Psoas muscle (tissue), 8 donors: ENCODE data around the gene GMNC. TPM values are rescaled to one million over a fixed set of nuclear protein-coding genes. Genes with fewer than 3 reads are reported as not detected.

Experiments used
- ATAC-seq, 4 donors: fragments of 200-7000 bp; cut with Tn5 transposase; one replicate each; pipeline ENCODE4 v1.9.1; 2020; ENCODE audit warnings: moderate library complexity in 3 of 4, mild to moderate bottlenecking in 2 of 4
- DNase-seq, 2 donors: peaks; one replicate each; pipeline ENCODE4 v3.0.0-alpha.2; 2020
- H3K27ac ChIP-seq: fragments of 200-600 bp; one replicate; pipeline ENCODE4 v1.8.0; 2022
- H3K27me3 ChIP-seq, 3 donors: fragments of 200-600 bp in 1 of 3; one replicate each; pipeline versions ENCODE4 v1.6.1 to v1.8.0; 2013 to 2022; ENCODE audit warnings: low read length in 2 of 3, mild to moderate bottlenecking in 2 of 3, moderate library complexity in 1 of 3; ENCODE audit not compliant: insufficient read depth in 3 of 3
- H3K36me3 ChIP-seq, 2 donors: fragments of 200-600 bp in 1 of 2; one replicate each; pipeline versions ENCODE4 v1.6.1 to v1.8.0; 2013 to 2022; ENCODE audit warnings: low read depth in 1 of 2, mild to moderate bottlenecking in 1 of 2, moderate library complexity in 1 of 2; ENCODE audit not compliant: insufficient read depth in 1 of 2
- H3K4me1 ChIP-seq: fragments of 200-600 bp; one replicate; pipeline ENCODE4 v1.8.0; 2022
- H3K4me3 ChIP-seq: fragments of 200-600 bp; one replicate; pipeline ENCODE4 v1.8.0; 2022; ENCODE audit warnings: mild to moderate bottlenecking
- H3K9me3 ChIP-seq: fragments of 200-600 bp; one replicate; pipeline ENCODE4 v1.8.0; 2022
- CTCF ChIP-seq: fragments of 200-600 bp; IDR thresholded peaks from one replicate; pipeline ENCODE4 v1.8.0; 2022; ENCODE audit warnings: antibody characterized with exemption
- WGBS, 3 donors: extraction: QIAGEN DNeasy Blood & Tissue Kit; methylation state at CpG; one replicate each; pipeline versions ENCODE4 v1.1.6 to v1.1.7; 2013; 5-methylcytosine and 5-hydroxymethylcytosine counted together
- intact Hi-C, 2 donors: fragments of 100-400 bp; cut with DNase I; formaldehyde crosslinking; loops; one replicate each; pipeline versions ENCODE4 v1.11.0 to v1.14.2; 2022
- polyA plus RNA-seq, 3 donors: library from polyadenylated mRNA; stranded (reverse); fragments of 200-250 nt; gene quantifications; one replicate each; pipeline ENCODE4 v1.2.3, GENCODE V29; 2013
- total RNA-seq, 4 donors: library from RNA; stranded (reverse); fragmentation: NEBNext Ultra II Directional in 2 of 4; extraction: Animal tissue kit (Norgen Biotek cat#: 25700) in 2 of 4; gene quantifications; one replicate each; pipeline versions ENCODE4 v1.2.1 to v1.2.4, GENCODE V29; 2021 to 2023
- donor health status: healthy with polysubstance abuse.
- donor health status: DM: no; HTN: no; CAD: no; lungs with moderate emphysema.
- donor health status: Bipolar disorder and iron deficiency.
- donor health status: healthy.
- donor health status: DM: yes; HTN: yes; CAD: no.
- donor health status: DM: no; HTN: no; CAD: no.
- donor health status: DM: no; HTN: no; CAD: no.
- donor health status: DM: yes; HTN: yes; CAD: no.

Gene GMNC
- total and polyA plus RNA-seq, 7 donors = 0.03 to 0.30 (median 0.25) TPM; not detected in 3

- Histone ChIP-seq H3K27ac (no peak overlapping the region), H3K4me3 (no peak overlapping the region), H3K36me3 (no peaks in the 10 kb centered on the region), H3K27me3 (no peaks in the 10 kb centered on the region), H3K9me3 (peaks cover 8% of the 10 kb centered on the region), H3K4me1 (no peaks in the 10 kb centered on the region)
- DNase-seq (no peak), ATAC-seq (no peak)
- 58 to 90% (median 70%) methylated on average over 2 of the region's 2 CpGs for WGBS, 3 donors
- intact Hi-C loops = no loop called here
- TF ChIP-seq CTCF = no peak
These were observed 39.8 kb upstream of the GMNC start for GRCh38 chr3:190902292-190902691.

GRCh38 chr3:190892395-190892902 is 30.0 kb upstream of the GMNC start:
- no peak for DNase-seq
- WGBS, 3 donors = 56 to 62% (median 60%) methylated on average over 4 of the region's 4 CpGs
- intact Hi-C loops = no loop called here

GRCh38 chr3:190886945-190887344 is 24.5 kb upstream of the GMNC start:
- no peaks in the 10 kb centered on the region for H3K36me3 ChIP-seq
- ATAC-seq (no peak), DNase-seq (no peak)
- 84 to 88% (median 85%) methylated on average over 5 of the region's 5 CpGs for WGBS, 3 donors
- no peak overlapping the region for H3K4me3 ChIP-seq
- no peaks in the 10 kb centered on the region for H3K9me3 ChIP-seq
- H3K27ac ChIP-seq = no peak overlapping the region
- intact Hi-C loops = loop anchor here in 1 of 2 donors (10.0 kb wide), 1 partner anchor 168 kb away; no protein-coding TSS in a partner anchor
- no peaks in the 10 kb centered on the region for H3K27me3 ChIP-seq
- TF ChIP-seq CTCF = no peak
- no peaks in the 10 kb centered on the region for H3K4me1 ChIP-seq

More at GRCh38 chr3:190892395-190892902, 30.0 kb upstream of the GMNC start:
- ATAC-seq = no peak
- Histone ChIP-seq H3K4me3 (no peak overlapping the region), H3K4me1 (no peaks in the 10 kb centered on the region), H3K27me3 (no peaks in the 10 kb centered on the region), H3K27ac (no peak overlapping the region), H3K36me3 (no peaks in the 10 kb centered on the region), H3K9me3 (peaks cover 3% of the 10 kb centered on the region)
- TF ChIP-seq CTCF = no peak

GRCh38 chr3:190883973-190884832 is 21.7 kb upstream of the GMNC start:
- no peak for ATAC-seq
- Histone ChIP-seq H3K27me3 (no peaks in the 10 kb centered on the region), H3K9me3 (no peaks in the 10 kb centered on the region), H3K36me3 (no peaks in the 10 kb centered on the region), H3K27ac (no peak overlapping the region), H3K4me1 (no peaks in the 10 kb centered on the region), H3K4me3 (no peak overlapping the region)
- DNase-seq = no peak
- peak; percentile 81 for TF ChIP-seq CTCF
- 30 to 38% (median 31%) methylated on average over 7 of the region's 7 CpGs for WGBS, 3 donors
- intact Hi-C loops = loop anchor here (5.0 to 10.0 kb wide), 2 partner anchors 168 to 171 kb away; no protein-coding TSS in a partner anchor
